Mucosa of rectum (tissue), 2 donors: ENCODE results near the gene GADD45G.

Experiments used
- H3K27ac ChIP-seq, 2 donors: one replicate each; pipeline ENCODE4 v1.7.0; 2013; ENCODE audit warnings: inconsistent platforms in 2 of 2, low read depth in 2 of 2, low read length in 2 of 2
- H3K27me3 ChIP-seq, 2 donors: one replicate each; pipeline ENCODE4 v1.7.0; 2013; ENCODE audit warnings: low read length in 2 of 2; ENCODE audit not compliant: control insufficient read depth in 2 of 2, insufficient read depth in 2 of 2
- H3K36me3 ChIP-seq, 2 donors: one replicate each; pipeline ENCODE4 v1.7.0; 2013; ENCODE audit warnings: low read length in 2 of 2; ENCODE audit not compliant: control insufficient read depth in 2 of 2, insufficient read depth in 2 of 2
- H3K4me1 ChIP-seq, 2 donors: one replicate each; pipeline ENCODE4 v1.7.0; 2013; ENCODE audit warnings: low read length in 2 of 2, mild to moderate bottlenecking in 1 of 2; ENCODE audit not compliant: control insufficient read depth in 2 of 2, insufficient read depth in 2 of 2
- H3K4me3 ChIP-seq, 2 donors: one replicate each; pipeline ENCODE4 v1.7.0; 2013; ENCODE audit warnings: low read length in 2 of 2
- H3K9ac ChIP-seq, 2 donors: one replicate each; pipeline ENCODE4 v1.7.0; 2013; ENCODE audit warnings: low read length in 2 of 2, low read depth in 1 of 2, mild to moderate bottlenecking in 1 of 2
- H3K9me3 ChIP-seq, 2 donors: one replicate each; pipeline ENCODE4 v1.7.0; 2013; ENCODE audit warnings: low read length in 2 of 2; ENCODE audit not compliant: control insufficient read depth in 2 of 2
- donor health status: healthy.
- donor health status: Normal muscosa, but diverticular disease.

The GADD45G gene, protein sequence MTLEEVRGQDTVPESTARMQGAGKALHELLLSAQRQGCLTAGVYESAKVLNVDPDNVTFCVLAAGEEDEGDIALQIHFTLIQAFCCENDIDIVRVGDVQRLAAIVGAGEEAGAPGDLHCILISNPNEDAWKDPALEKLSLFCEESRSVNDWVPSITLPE

GRCh38 chr9:89604729-89605464, at the start of gene GADD45G:
GADD45G (plus strand) TSS chr9:89605012; CDS start chr9:89605122, 110 bp downstream.
- H3K9ac ChIP-seq = peak within 1 kb of the TSS; percentile 80 to 87
- H3K4me1 ChIP-seq = peaks cover 26 to 30% of the 10 kb centered on the region in 2 donors
- H3K4me3 ChIP-seq = peak within 1 kb of the TSS; percentile 80 to 85
- H3K9me3 ChIP-seq = no peaks in the 10 kb centered on the region
- H3K27me3 ChIP-seq = no peaks in the 10 kb centered on the region
- H3K36me3 ChIP-seq = no peaks in the 10 kb centered on the region
- H3K27ac ChIP-seq = peak within 1 kb of the TSS; percentile 89 to 92

DNA sequence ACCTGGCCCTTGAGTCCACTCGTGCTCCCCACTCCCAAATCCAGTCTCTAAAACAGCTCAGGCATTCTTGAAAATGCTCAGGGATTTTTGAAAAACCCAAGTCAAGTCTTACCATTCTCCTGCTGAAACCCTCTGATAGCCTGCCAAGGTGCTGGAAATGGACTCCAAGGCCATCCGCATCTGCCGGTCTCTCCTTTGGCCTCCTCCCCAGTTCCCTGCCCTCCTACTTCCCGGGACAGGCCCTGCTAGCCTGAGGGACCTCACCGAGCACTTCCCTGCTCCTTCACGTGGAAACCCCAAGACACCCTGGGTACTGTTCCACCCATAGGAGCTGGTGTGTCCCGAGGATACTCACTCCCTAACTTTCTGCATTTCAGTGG, 49.8 kb upstream of the GADD45G start:
- Histone ChIP-seq H3K4me3 (no peak overlapping the region), H3K9me3 (peaks cover 0 to 2% of the 10 kb centered on the region in 2 donors), H3K27me3 (no peaks in the 10 kb centered on the region), H3K9ac (no peak overlapping the region), H3K36me3 (no peaks in the 10 kb centered on the region), H3K4me1 (peaks cover 9 to 10% of the 10 kb centered on the region in 2 donors), H3K27ac (no peak overlapping the region)

DNA sequence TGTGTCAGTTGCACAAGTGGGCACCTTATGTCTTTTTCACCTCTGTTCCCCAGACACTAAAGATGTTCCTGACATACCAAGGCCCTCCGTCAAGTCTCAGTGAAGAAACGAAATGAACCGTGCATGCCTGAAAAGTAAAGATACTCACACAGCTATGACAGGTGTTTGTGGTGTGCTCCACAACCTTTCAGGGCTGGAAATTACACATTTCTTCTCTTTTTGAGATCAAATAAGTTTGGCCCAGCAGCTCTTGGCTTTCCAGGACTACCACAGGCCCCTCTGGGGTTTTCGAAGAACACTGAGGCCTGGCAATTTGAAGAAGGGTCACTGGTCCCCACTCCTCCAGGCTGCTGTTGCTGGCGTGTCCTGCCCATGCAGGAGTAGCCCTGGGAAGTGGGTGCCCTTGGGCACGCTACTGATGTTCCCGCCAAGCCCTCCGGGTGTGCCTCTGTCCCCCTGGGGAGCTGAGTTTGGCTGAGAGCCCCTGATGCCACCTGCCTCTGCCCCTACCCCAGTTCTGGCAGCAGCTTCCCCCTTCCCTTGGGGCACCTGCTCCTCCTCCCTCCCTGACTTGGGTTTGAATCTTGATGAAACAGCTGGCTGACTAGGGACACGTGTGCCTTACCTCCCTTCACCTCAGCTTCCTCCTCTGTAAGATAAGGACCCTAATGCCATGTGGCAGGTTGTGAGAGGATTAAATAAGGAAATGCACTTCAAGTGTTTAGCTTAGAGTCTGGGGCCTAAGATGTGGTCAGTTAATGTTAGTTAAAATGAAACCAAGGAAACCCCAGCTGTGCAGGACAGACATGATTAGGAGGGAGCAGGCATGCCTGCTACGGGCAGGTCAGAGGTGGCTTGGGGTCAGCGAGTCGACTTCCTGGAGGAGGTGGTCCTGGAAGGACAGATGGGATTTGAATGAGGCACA, 49.1 kb upstream of the GADD45G start:
- Histone ChIP-seq H3K4me3 (no peak overlapping the region), H3K4me1 (peaks cover 9 to 10% of the 10 kb centered on the region in 2 donors), H3K27ac (peak overlapping the region in 1 of 2 donors; percentile 27), H3K36me3 (no peaks in the 10 kb centered on the region), H3K9ac (peak overlapping the region in 1 of 2 donors; percentile 5), H3K9me3 (peaks cover 0 to 2% of the 10 kb centered on the region in 2 donors), H3K27me3 (no peaks in the 10 kb centered on the region)

DNA sequence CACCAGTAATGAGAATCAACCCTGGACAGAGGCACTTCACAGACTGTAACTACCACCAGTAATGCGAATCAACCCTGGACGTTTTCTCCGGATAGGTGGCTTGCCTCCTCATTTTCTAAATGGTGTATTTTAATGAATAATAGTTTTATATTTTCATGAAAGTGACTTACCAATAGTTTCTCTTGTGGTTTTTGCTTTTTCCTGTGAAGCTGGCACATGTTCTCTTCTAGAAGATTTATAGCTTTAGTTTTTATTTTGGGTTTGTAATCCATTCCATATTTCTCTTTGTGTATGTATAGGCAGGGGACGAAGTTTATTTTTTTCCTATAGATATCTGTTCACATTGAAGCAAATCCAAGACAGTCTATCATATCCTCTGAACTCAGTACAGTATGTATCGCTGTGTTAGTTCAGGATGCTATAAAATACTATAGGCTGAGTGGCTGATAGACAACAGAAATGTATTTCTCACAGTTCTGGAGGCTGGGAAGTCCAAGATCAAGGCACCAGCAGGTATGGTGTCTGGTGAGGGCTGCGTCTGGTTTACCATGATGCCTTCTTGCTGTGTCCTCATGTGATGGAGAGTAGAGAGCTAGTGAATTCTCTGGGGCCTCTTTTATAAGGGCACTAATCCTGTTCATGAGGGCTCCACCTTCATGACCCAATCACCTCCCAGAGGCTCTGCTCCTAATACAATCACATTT, 46.5 kb upstream of the GADD45G start:
- H3K27ac ChIP-seq = no peak overlapping the region
- no peaks in the 10 kb centered on the region for H3K27me3 ChIP-seq
- H3K4me3 ChIP-seq = no peak overlapping the region
- H3K4me1 ChIP-seq = peaks cover 9 to 10% of the 10 kb centered on the region in 2 donors
- peaks cover 0 to 2% of the 10 kb centered on the region in 2 donors for H3K9me3 ChIP-seq
- H3K36me3 ChIP-seq = no peaks in the 10 kb centered on the region
- no peak overlapping the region for H3K9ac ChIP-seq

DNA sequence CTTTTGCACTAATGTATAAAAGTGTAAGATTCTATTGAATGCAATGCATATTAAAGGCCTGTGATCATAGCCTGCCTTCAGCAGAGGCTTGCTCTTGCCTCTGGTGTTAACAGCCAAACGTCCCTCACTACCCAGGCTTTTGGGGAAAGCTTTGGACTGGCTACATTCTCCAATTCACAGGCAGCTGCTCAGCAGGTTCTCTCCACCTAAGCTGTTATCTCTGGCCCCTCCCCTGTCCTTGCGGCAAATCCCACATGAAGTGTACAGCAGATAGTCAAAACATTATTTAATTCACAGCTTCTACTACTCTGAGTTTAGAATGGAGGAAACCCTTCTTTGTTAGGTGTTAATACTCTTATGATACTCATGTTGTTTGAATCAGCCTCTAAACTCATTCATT, 45.9 kb upstream of the GADD45G start:
- peaks cover 0 to 2% of the 10 kb centered on the region in 2 donors for H3K9me3 ChIP-seq
- no peaks in the 10 kb centered on the region for H3K36me3 ChIP-seq
- no peak overlapping the region for H3K4me3 ChIP-seq
- H3K27ac ChIP-seq = no peak overlapping the region
- no peaks in the 10 kb centered on the region for H3K27me3 ChIP-seq
- H3K4me1 ChIP-seq = peaks cover 9 to 10% of the 10 kb centered on the region in 2 donors
- no peak overlapping the region for H3K9ac ChIP-seq

DNA sequence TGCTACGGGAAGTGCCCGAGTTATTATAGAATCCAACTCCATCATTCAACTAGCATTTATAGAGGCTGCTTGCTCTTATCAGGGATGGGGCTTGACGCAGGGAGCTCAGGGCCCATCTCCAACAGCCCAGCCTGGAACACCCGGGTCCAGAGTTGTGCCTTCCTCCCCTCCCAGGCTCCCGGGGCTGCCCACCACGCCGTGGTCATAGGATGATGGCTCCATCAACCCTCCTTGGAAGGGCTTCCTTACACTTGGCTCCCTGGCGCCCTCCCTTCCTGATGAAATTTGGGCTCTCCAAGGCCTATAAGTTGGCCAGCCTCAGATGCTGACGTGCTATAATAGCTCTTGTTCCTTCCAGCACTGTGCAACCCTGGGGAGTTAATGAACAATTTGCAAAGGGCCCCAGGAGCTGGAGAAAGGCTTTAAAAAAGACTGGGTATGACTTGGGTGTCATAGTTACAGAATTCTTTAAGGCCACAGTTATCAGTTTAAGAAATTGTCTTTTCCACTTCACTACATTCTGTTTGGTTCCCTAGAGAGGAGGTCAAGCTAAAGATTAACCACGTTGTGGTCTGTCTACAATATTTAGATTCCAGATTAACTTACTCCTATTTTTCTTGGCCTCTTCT, 42.5 kb upstream of the GADD45G start:
- no peaks in the 10 kb centered on the region for H3K4me1 ChIP-seq
- no peak overlapping the region for H3K27ac ChIP-seq
- no peaks in the 10 kb centered on the region for H3K36me3 ChIP-seq
- H3K9ac ChIP-seq = no peak overlapping the region
- no peaks in the 10 kb centered on the region for H3K27me3 ChIP-seq
- no peak overlapping the region for H3K4me3 ChIP-seq
- H3K9me3 ChIP-seq = peaks cover 0 to 2% of the 10 kb centered on the region in 2 donors

DNA sequence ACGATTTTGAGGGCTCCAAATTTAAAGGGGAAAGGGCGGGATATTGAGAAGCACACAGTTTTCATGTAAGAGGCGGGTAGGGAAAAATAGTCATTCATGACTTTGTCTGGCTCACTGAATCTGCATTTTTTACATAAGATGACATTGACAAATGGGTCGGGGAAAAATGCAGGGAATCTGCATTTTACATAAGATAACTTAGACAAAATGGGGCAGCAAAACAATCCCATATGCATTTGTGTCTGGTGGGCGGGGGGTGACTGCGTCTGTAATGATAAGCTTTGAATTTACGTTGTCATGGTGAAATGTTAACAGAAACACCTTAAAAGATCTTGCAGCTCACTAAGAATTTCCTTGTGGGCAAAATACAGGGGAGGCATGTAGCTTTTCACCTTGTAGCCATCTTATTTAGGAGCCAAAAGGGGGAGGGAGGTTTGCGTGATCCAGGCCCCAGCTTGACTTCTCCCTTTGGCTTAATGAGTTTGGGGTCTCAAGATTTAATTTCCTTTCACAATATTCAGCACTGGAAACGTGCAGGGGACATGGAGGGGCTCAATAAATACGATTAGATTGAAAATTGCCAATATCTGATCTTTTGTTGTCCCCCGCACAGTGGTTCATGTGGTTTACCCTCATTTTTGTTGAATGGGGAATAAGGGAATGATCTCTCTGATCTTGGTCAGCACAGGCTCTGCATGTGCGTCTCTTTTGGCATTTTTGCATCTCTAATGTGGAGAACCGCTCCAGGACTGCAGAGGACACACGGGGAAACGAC, 41.1 kb upstream of the GADD45G start:
- Histone ChIP-seq H3K36me3 (no peaks in the 10 kb centered on the region), H3K4me1 (no peaks in the 10 kb centered on the region), H3K9me3 (no peaks in the 10 kb centered on the region), H3K4me3 (no peak overlapping the region), H3K27me3 (no peaks in the 10 kb centered on the region), H3K9ac (no peak overlapping the region), H3K27ac (no peak overlapping the region)

- Histone ChIP-seq H3K4me3 (no peak overlapping the region), H3K27me3 (no peaks in the 10 kb centered on the region), H3K36me3 (no peaks in the 10 kb centered on the region), H3K27ac (no peak overlapping the region), H3K4me1 (no peaks in the 10 kb centered on the region), H3K9me3 (no peaks in the 10 kb centered on the region), H3K9ac (no peak overlapping the region)
Observed at GRCh38 chr9:89564346-89564878, 40.4 kb upstream of the GADD45G start.

GRCh38 chr9:89567649-89568048, 37.2 kb upstream of the GADD45G start:
- no peaks in the 10 kb centered on the region for H3K27me3 ChIP-seq
- H3K9me3 ChIP-seq = no peaks in the 10 kb centered on the region
- H3K4me1 ChIP-seq = no peaks in the 10 kb centered on the region
- no peak overlapping the region for H3K4me3 ChIP-seq
- no peak overlapping the region for H3K9ac ChIP-seq
- no peaks in the 10 kb centered on the region for H3K36me3 ChIP-seq
- no peak overlapping the region for H3K27ac ChIP-seq
